Lower leg skin (tissue), 3 donors: ENCODE measurements around the gene SLC41A1.

Experiments
- CTCF ChIP-seq, 3 donors: fragments of 450-650 bp; IDR thresholded peaks; one replicate each; pipeline ENCODE4 v1.5.1; 2016; ENCODE audit warnings: antibody characterized with exemption in 3 of 3, mild to moderate bottlenecking in 3 of 3, moderate library complexity in 2 of 3
- POLR2A ChIP-seq, 2 donors: fragments of 450-650 bp; IDR thresholded peaks; one replicate each; pipeline ENCODE4 v1.6.1; 2016 to 2017; ENCODE audit warnings: antibody characterized with exemption in 2 of 2, mild to moderate bottlenecking in 1 of 2, moderate library complexity in 1 of 2

GRCh38 chr1:205837382-205837970 lies 24.5 kb upstream of the SLC41A1 start:
- TF ChIP-seq CTCF (IDR thresholded peaks at IDR 0.05) (no peak), POLR2A (IDR thresholded peaks at IDR 0.05) (no peak)
